Measurements from ENCODE around the gene HDAC1. TPM values are rescaled to one million over a fixed set of nuclear protein-coding genes. Genes with fewer than 3 reads are reported as not detected.

The HDAC1 gene
- 172 and 226 TPM in 2 replicates for polyA plus RNA-seq (2012; rRNA removed)
- polyA plus RNA-seq (2012; cell fraction: cytosol; rRNA removed) = 152 and 171 TPM in 2 replicates
- polyA plus RNA-seq (2012; cell fraction: nucleus; rRNA removed) = 246 and 333 TPM in 2 replicates

DNA sequence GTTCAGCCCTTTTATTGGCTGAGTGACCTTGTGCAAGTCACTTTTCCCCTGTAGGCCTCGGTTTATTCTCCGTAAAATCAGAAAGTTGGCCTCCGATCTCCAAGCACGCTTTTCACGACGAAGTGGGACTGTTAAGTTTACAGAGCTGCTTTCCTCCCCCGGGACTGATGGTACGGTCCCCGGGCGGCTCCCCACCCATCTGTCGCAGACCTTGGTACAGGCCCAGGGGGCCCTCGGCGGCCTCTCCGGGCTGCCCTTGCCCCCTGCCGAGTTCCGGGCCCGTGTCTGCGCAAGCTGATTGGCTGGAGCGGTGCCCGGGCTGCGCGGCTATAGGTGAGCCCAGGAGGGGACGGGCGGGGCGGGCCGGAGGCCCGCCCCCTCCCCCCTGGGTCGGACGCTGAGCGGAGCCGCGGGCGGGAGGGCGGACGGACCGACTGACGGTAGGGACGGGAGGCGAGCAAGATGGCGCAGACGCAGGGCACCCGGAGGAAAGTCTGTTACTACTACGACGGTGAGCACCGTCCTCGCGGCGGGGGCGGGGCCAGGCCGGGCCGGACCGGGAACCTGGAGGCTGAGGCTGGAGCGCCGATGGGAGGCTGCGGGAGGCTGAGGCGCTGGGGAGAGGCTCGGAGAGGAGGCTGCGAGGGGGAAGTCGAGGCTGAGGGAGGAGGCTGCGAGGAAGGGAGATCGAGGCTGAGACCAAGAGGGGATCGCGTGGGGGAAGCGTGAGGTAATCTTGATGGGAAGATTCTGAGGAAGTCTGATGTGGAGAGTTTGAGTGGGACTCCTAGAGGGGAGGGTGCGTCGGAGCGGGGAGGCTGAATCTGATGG, at the start of gene HDAC1:
TSS of gene HDAC1 (plus strand) at position 376 of the 831 bp plus-strand sequence. CDS start at position 463, 87 bp downstream.
- peak; percentile 99 for DNase-seq
- H3K4me3 ChIP-seq (ENCODE audit: low read depth in 2 of 2, low read length in 1 of 2) = peak within 1 kb of the TSS; percentile 71 to 98
- ChIA-PET CTCF (interaction anchor here (1.6 kb wide), 1 partner anchor 52 kb away, joined by 5 read pairs; no protein-coding TSS in a partner anchor), POLR2A (interaction anchor here (0.6 to 1.7 kb wide), 2 partner anchors 44 to 693 kb away, joined by 3 to 11 read pairs; partner anchors contain the start of gene MARCKSL1)
- no peaks in the 10 kb centered on the region for H3K36me3 ChIP-seq (replicated peaks in 1 of 2; ENCODE audit: control insufficient read depth in 1 of 2, insufficient read depth in 2 of 2, low read length in 1 of 2)
- H4K20me1 ChIP-seq (ENCODE audit: insufficient read depth) = 0 out of 2 replicates have a peak, but pooled peaks cover 10% of the 10 kb centered on the region
- peaks cover 0 to 8% of the 10 kb centered on the region in 2 experiments; a peak in 2 of 4 replicates for H3K4me1 ChIP-seq (ENCODE audit: control insufficient read depth in 1 of 2, insufficient read depth in 2 of 2, low read depth in 1 of 2, low read length in 1 of 2)
- H3K27me3 ChIP-seq (ENCODE audit: insufficient read depth) = no peaks in the 10 kb centered on the region
- H3K4me2 ChIP-seq = peak within 1 kb of the TSS; percentile 93
- H3F3A ChIP-seq (replicated peaks; ENCODE audit: insufficient read depth) = peaks cover 20% of the 10 kb centered on the region
- H3K9me3 ChIP-seq = no peaks in the 10 kb centered on the region
- H3K27ac ChIP-seq (ENCODE audit: low read depth in 2 of 2, low read length in 1 of 2) = peak within 1 kb of the TSS; percentile 51 to 67; a peak in 3 of 4 replicates
- H3K79me2 ChIP-seq (ENCODE audit: insufficient read depth) = peaks cover 50% of the 10 kb centered on the region
- WGBS (ENCODE audit: low lambda C conversion rate) = 2% methylated on average over 43 of the region's 67 CpGs
- peak within 1 kb of the TSS; percentile 92 for H3K9ac ChIP-seq
- no peaks in the 10 kb centered on the region for H3K9me2 ChIP-seq
- peak within 1 kb of the TSS; percentile 87 for H2AFZ ChIP-seq (ENCODE audit: low read depth)
- TF ChIP-seq, protein P1, sequence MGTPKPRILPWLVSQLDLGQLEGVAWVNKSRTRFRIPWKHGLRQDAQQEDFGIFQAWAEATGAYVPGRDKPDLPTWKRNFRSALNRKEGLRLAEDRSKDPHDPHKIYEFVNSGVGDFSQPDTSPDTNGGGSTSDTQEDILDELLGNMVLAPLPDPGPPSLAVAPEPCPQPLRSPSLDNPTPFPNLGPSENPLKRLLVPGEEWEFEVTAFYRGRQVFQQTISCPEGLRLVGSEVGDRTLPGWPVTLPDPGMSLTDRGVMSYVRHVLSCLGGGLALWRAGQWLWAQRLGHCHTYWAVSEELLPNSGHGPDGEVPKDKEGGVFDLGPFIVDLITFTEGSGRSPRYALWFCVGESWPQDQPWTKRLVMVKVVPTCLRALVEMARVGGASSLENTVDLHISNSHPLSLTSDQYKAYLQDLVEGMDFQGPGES (IDR thresholded peaks at IDR 0.05; ENCODE audit: low read depth, low read length) = no peak
- no peak; the same call in 1 of the 2 replicates for TF ChIP-seq NFIC (IDR thresholded peaks at IDR 0.05; ENCODE audit: borderline replicate concordance)
- TF ChIP-seq, protein P2, sequence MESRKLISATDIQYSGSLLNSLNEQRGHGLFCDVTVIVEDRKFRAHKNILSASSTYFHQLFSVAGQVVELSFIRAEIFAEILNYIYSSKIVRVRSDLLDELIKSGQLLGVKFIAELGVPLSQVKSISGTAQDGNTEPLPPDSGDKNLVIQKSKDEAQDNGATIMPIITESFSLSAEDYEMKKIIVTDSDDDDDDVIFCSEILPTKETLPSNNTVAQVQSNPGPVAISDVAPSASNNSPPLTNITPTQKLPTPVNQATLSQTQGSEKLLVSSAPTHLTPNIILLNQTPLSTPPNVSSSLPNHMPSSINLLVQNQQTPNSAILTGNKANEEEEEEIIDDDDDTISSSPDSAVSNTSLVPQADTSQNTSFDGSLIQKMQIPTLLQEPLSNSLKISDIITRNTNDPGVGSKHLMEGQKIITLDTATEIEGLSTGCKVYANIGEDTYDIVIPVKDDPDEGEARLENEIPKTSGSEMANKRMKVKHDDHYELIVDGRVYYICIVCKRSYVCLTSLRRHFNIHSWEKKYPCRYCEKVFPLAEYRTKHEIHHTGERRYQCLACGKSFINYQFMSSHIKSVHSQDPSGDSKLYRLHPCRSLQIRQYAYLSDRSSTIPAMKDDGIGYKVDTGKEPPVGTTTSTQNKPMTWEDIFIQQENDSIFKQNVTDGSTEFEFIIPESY (IDR thresholded peaks at IDR 0.05; ENCODE audit: borderline replicate concordance, low read depth) = no peak
- TF ChIP-seq, protein P3, sequence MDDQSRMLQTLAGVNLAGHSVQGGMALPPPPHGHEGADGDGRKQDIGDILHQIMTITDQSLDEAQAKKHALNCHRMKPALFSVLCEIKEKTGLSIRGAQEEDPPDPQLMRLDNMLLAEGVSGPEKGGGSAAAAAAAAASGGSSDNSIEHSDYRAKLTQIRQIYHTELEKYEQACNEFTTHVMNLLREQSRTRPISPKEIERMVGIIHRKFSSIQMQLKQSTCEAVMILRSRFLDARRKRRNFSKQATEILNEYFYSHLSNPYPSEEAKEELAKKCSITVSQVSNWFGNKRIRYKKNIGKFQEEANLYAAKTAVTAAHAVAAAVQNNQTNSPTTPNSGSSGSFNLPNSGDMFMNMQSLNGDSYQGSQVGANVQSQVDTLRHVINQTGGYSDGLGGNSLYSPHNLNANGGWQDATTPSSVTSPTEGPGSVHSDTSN (IDR thresholded peaks at IDR 0.05) = no peak
- TF ChIP-seq, protein P4, sequence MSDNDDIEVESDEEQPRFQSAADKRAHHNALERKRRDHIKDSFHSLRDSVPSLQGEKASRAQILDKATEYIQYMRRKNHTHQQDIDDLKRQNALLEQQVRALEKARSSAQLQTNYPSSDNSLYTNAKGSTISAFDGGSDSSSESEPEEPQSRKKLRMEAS (IDR thresholded peaks at IDR 0.05; ENCODE audit: low read depth) = peak; percentile 88
- no peak for TF ChIP-seq SMC3 (IDR thresholded peaks at IDR 0.05; ENCODE audit: low read depth, low read length)
- TF ChIP-seq YY1 (IDR thresholded peaks at IDR 0.05; ENCODE audit: low read depth) = peak; percentile 86
- no peak for TF ChIP-seq GATA2 (CRISPR knock-in tag; IDR thresholded peaks at IDR 0.05)
- TF ChIP-seq MEF2A (IDR thresholded peaks at IDR 0.05; ENCODE audit: borderline replicate concordance, low read depth) = no peak
- TF ChIP-seq SIN3A (IDR thresholded peaks at IDR 0.05; ENCODE audit: borderline replicate concordance, low read depth, low read length) = no peak
- TF ChIP-seq FOSL2 (IDR thresholded peaks at IDR 0.05; ENCODE audit: borderline replicate concordance, low read depth) = no peak
- no peak for TF ChIP-seq RAD21 (IDR thresholded peaks at IDR 0.05; ENCODE audit: low read length)
- TF ChIP-seq RCOR1 (IDR thresholded peaks at IDR 0.05; ENCODE audit: low read length) = peak; percentile 82
- TF ChIP-seq, protein P5, sequence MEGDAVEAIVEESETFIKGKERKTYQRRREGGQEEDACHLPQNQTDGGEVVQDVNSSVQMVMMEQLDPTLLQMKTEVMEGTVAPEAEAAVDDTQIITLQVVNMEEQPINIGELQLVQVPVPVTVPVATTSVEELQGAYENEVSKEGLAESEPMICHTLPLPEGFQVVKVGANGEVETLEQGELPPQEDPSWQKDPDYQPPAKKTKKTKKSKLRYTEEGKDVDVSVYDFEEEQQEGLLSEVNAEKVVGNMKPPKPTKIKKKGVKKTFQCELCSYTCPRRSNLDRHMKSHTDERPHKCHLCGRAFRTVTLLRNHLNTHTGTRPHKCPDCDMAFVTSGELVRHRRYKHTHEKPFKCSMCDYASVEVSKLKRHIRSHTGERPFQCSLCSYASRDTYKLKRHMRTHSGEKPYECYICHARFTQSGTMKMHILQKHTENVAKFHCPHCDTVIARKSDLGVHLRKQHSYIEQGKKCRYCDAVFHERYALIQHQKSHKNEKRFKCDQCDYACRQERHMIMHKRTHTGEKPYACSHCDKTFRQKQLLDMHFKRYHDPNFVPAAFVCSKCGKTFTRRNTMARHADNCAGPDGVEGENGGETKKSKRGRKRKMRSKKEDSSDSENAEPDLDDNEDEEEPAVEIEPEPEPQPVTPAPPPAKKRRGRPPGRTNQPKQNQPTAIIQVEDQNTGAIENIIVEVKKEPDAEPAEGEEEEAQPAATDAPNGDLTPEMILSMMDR (IDR thresholded peaks at IDR 0.05) = no peak
- peak; percentile 90 for TF ChIP-seq TAF1 (IDR thresholded peaks at IDR 0.05; ENCODE audit: borderline replicate concordance, low read depth, low read length)
- no peak for TF ChIP-seq CHD2 (IDR thresholded peaks at IDR 0.05; ENCODE audit: low read length, partially characterized antibody)
- TF ChIP-seq NRF1 (IDR thresholded peaks at IDR 0.05; ENCODE audit: low read depth, low read length) = 0 out of 2 replicates have a peak, but pooled peaks have one; percentile 30
- TF ChIP-seq RFX5 (IDR thresholded peaks at IDR 0.05; ENCODE audit: low read length) = no peak
- peak; percentile 65 for TF ChIP-seq POLR2AphosphoS5 (IDR thresholded peaks at IDR 0.05; ENCODE audit: low read depth, low read length)
- peak; percentile 55; the same call in 1 of the 2 replicates for TF ChIP-seq GABPA (IDR thresholded peaks at IDR 0.05; ENCODE audit: low read depth)
- peak; percentile 61 for TF ChIP-seq ELF1 (IDR thresholded peaks at IDR 0.05)
- TF ChIP-seq, protein P6, sequence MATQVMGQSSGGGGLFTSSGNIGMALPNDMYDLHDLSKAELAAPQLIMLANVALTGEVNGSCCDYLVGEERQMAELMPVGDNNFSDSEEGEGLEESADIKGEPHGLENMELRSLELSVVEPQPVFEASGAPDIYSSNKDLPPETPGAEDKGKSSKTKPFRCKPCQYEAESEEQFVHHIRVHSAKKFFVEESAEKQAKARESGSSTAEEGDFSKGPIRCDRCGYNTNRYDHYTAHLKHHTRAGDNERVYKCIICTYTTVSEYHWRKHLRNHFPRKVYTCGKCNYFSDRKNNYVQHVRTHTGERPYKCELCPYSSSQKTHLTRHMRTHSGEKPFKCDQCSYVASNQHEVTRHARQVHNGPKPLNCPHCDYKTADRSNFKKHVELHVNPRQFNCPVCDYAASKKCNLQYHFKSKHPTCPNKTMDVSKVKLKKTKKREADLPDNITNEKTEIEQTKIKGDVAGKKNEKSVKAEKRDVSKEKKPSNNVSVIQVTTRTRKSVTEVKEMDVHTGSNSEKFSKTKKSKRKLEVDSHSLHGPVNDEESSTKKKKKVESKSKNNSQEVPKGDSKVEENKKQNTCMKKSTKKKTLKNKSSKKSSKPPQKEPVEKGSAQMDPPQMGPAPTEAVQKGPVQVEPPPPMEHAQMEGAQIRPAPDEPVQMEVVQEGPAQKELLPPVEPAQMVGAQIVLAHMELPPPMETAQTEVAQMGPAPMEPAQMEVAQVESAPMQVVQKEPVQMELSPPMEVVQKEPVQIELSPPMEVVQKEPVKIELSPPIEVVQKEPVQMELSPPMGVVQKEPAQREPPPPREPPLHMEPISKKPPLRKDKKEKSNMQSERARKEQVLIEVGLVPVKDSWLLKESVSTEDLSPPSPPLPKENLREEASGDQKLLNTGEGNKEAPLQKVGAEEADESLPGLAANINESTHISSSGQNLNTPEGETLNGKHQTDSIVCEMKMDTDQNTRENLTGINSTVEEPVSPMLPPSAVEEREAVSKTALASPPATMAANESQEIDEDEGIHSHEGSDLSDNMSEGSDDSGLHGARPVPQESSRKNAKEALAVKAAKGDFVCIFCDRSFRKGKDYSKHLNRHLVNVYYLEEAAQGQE (IDR thresholded peaks at IDR 0.05; ENCODE audit: low read depth, low read length) = no peak
